Panc1 (cell line): Measurements from ENCODE around the gene RASSF5.

Source experiments
- POLR2AphosphoS5 ChIP-seq: IDR thresholded peaks from 2 replicates; pipeline ENCODE4 v1.6.1; 2012; ENCODE audit warnings: mild to moderate bottlenecking, low read depth, low read length, moderate library complexity
- REST ChIP-seq, 2 experiments: IDR thresholded peaks; 2 replicates each; pipeline ENCODE4 v1.6.1; 2011 to 2012; ENCODE audit warnings: low read depth in 2 of 2, control low read depth in 1 of 2, low read length in 1 of 2, mild to moderate bottlenecking in 1 of 2, moderate library complexity in 1 of 2; ENCODE audit not compliant: insufficient read depth in 1 of 2
- TF ChIP-seq, protein P1 (sequence below): fragments of 450-650 bp; IDR thresholded peaks from 2 replicates; pipeline ENCODE4 v1.5.1; 2017; ENCODE audit warnings: mild to moderate bottlenecking

DNA sequence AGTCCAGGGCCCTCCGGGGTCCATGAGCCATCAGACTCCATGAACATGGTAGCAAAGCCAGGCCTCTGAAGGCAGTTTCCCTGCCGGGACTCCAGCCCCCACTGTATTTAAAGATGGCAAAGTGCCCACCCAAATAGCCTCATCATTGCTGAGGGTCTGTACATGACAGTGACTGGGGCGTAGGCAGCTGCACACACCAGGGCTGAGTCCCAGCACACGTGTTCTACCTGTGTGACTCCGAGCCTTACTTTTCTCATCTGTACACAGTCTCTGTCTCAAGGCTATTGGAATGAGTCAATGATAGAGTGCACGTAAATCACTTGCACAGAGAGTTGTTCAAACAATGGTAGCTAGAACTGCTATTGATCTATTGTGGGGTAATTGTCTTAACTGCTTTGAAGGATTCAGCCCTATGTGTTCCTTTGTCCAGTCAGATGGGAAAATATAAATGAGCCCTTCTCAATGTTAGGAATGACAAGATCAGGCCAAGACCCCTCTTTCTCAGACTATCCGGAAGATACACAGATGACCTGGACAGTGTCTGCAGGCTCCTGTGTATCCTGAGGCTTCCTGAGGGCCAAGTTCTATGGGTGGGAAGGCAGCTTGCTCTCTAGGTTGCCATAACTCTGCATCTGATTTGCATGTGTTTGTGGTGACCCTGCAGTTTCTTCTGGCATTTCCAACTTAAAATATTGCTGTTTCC, 48.9 kb downstream of the RASSF5 start:
- no peak for TF ChIP-seq POLR2AphosphoS5
- TF ChIP-seq, protein P1, sequence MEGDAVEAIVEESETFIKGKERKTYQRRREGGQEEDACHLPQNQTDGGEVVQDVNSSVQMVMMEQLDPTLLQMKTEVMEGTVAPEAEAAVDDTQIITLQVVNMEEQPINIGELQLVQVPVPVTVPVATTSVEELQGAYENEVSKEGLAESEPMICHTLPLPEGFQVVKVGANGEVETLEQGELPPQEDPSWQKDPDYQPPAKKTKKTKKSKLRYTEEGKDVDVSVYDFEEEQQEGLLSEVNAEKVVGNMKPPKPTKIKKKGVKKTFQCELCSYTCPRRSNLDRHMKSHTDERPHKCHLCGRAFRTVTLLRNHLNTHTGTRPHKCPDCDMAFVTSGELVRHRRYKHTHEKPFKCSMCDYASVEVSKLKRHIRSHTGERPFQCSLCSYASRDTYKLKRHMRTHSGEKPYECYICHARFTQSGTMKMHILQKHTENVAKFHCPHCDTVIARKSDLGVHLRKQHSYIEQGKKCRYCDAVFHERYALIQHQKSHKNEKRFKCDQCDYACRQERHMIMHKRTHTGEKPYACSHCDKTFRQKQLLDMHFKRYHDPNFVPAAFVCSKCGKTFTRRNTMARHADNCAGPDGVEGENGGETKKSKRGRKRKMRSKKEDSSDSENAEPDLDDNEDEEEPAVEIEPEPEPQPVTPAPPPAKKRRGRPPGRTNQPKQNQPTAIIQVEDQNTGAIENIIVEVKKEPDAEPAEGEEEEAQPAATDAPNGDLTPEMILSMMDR, result no peak
- no peak for TF ChIP-seq REST (IDR thresholded peaks at IDR 0.05; ENCODE audit: insufficient read depth in 1 of 2, low read depth in 2 of 2, low read length in 1 of 2)
